Fibroblast of peridontal ligament (primary cell): ENCODE results near the gene MPP1.
"Not testable (repeated sequence)": the region's sequence is repeated elsewhere in the genome, so short reads cannot be mapped to it uniquely, and the experiment has no call there.

Source experiments
- DNase-seq: peaks from one replicate; pipeline ENCODE4 v3.0.0-alpha.2; 2010; ENCODE audit errors: extremely low read depth

Gene MPP1

DNA sequence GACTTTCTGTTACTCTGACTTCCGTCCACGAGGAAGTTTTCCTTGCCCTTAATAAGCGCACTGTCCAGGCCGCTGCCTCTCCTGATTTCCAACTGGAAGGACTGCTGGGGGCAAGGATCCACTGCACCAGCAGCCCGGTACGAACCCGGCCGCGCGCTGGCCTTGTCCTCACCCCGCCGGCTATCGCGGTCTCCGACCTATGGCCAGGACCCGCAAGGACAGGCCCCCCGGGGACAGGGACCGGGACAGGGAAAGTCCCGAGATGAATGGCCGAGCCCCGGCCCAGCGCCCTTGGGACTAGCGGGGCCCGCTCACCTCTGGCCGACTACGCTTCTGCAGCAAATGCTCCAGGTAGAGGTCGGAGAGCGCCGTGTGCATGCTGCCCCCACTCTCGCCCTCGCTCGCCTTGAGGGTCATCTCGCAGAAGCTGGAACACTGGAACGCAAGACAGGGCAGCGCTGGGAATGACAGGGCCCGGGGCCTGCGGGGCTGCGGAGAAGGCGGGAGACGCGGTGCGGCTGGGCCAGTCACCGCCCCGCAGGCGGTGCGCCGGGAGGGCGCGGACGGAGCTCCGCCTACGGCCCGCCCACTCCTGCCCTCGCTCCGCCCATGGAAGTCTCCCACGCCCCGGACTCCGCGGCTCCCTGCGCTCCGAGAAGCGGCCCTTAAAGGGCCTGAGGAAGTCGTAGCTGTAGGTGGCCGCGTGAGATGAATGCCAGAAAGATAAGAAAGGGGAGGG is at the start of gene MPP1:
TSS of gene MPP1 (minus strand) at position 529 of the 739 bp plus-strand sequence. CDS start at position 417, 112 bp downstream.
- DNase-seq, result peak; percentile 56

DNA sequence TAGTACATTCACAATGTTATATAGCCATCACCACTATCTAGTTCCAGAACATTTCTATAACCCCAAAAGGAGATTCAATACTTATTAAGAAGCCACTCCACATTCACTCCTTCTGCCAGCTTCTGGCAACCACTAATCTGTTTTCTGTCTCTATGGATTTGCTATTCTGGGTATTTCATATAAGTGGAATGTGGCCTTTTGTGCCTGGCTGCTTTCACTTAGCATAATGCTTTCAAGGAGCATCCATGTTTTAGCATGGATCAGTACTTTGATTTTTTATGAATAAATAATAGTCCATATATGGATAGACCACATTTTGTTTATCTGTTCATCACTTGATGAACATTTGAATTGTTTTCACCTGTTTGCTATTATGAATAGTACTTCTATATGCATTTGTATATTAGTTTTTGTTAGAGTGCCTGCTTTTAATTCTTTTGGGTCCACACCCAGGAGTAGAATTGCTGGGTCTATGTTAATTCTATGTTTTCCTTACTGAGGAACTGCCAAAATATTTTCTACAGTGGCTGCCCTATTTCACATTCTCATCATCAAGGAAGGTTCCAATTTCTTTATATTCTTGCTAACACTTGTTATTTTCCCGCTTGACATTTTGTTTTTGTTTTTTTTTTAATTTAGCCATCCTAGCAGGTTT is 45.8 kb upstream of the MPP1 start:
- DNase-seq, result peak; percentile 20

DNA sequence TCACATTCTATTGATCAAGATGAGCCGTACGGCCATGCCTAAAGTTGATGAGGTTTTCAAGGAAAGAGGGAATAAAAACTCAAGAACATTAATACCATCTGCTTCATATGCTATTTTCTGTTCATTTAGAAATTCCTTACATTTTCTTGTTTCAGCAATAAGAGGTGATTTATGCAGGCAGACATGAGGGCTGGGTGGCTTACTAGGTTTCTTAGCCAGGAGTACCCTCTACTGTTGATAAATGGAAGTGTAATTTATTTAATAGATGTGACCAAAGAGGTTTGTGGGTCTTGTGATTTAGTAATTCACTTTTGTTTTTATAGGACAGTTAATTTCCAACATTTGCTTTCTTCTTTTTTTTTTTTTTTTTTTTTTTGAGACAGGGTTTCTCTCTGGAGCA is 35.6 kb upstream of the MPP1 start:
- DNase-seq, result peak; percentile 70

DNA sequence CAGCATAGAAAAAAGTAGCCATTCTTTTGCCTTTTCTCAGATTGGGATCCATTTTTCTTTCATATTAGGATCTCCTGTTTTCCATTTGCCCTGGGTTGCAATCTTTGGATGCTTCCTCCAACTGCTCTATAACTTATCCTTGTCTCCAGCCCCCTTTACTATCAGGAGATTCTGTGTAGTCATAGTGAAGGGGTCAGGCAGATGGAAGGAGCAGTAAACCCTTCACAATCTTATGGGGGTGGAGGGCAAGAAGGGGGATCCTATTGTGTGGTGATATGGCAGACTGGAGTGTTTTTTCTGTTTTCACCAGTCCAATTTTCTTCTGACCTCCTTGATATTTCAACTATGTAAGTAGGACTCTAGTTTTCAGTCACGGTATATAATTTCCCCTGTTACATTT is 30.9 kb upstream of the MPP1 start:
- no peak for DNase-seq

DNA sequence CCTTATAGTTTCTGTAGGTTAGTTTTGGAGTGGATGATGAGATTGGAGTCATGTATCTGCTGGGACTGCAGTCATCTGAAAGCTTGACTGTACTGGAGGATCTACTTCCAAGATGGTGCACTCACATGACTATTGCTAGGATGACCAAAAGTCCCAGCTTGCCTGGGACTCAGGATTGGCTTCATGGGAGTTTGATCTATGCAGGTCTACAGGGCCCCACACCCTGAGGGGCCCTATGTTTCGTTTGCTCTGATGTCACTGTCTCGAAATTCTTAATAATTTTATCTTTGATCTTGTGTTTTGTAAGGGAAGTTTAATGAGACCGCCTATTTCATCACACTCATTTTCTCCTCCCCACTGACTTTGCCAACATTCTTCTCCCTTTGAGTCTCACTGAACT is 29.3 kb upstream of the MPP1 start, which contains the start of gene SMIM9:
TSS of gene SMIM9 (minus strand) at position 101 of the 400 bp plus-strand sequence. CDS start 3,806 bp downstream, outside the sequence.
- DNase-seq, result no peak

DNA sequence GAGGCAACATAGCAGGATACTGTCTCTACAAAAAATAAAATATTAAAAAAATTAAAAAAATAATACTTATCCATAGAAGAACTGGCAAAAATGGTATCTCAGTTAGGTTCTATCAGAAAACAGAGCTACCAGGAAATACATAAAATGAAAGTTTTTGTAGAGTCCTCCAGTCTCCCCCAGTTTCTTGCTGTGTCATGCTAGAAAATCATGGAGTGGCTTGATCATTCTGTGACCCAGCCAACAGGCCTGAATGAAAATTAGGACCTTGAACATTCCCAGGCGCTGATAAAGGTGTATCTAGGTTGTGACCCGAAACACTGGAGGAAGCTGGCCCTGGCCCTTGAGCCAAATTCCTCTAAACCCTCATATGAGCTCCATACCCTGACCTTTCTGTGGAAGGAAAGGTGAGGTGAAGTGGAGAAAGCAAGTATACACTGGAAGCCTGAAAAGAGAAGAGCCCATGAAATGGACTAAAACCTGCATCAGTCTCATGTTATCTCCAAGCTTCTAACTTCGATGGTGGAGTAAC is 28.5 kb upstream of the MPP1 start:
- DNase-seq, result no peak

DNA sequence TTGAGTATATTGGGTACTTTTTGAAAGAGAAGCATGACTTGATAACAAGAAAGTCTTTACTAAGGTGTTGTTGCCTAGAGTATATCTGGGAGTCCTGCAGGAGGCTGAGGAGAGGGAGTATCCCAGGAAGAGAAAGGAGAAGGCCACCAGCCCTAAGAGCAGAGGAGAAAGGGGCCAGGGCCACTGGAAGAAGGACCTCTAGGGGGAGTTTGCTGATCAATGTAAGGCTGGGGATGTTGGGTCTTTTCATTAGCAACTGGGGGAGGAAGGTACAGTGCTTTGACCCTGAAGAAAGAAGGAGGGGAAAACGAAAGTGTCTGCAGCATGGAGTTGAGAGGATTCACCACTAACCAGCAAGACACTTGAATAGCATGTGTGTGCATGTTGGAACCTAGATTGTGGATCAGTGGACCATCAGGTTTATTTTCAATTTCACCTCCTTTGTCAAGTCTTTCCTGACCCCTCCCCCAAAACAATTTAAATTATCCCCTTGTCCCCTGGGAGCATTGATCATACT is 24.7 kb upstream of the MPP1 start:
- no peak for DNase-seq

DNA sequence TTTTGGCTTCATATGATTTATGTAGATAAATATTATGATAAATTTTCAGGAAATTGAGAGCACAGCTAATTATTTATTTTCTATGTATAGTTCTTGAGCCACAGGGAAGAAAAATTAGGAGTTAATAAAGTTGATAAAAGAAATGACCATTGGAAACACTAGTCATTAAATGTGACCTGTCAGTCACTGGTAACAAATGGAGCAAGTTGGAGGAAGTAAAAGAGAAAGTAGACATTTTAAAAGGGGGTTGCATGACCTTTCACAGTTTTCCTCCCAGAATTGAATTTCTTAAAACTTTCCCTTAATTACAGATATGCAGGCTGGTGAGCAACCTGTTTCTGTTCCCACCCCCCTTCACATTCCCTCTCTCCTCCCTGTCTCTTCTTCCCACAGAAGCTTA is 23.8 kb upstream of the MPP1 start:
- no peak for DNase-seq

DNA sequence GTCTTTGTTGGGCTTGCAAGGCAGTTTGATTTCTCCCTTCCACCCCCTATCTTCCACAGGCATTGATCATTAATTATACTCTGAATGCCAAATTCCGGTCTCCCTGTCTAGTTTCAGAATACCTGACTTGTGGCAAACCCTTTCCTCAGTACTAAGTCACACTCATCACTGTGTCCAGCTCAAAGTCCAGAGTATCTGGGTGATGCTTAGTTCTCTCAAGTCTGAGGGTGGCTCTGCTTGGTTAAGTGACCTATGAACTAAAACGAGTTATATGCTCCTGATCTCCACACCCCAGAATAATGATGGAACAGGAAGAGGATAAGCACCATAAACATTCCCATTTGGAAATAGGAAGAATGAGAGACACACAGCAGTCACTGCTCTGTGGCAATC is 22.7 kb upstream of the MPP1 start:
- DNase-seq, result no peak

DNA sequence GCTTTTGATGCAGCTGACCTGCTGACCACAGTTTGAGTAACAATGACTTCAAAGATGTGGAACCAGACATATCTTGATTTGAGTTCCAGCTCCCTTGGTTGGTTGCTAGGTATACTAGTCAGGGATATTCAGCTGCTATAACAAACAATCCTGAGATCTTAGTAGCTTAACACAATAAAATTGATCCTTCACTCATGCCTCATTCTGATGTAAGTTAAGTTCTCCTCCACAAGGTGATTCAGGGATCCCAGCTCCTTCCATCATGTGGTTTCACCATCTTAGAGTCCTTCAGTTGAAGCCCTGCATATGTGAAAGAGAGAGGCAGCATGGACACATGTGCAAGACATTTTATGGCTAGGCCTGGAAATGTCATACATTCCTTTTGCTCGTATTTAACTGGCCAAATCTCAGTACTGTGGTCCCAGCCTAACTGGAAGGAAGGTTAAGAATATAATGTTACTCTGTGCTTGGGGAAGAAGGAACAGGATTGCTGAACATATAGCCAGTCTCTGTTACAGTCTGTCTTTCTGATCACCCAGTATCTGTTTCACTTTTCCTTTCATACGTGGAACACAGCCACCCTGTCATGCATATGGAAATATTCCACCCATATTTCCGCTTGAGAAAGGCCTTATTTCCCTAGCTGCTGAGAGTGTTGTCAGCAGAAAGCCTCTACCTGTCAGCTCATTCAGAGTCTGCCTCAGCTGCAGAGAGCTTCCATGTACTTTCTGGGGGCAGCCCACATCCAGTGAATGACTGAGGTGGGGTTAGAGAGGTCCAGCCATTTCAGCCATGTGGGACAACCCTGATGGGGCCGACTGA is 22.1 kb upstream of the MPP1 start:
- DNase-seq, result peak; percentile 5

DNA sequence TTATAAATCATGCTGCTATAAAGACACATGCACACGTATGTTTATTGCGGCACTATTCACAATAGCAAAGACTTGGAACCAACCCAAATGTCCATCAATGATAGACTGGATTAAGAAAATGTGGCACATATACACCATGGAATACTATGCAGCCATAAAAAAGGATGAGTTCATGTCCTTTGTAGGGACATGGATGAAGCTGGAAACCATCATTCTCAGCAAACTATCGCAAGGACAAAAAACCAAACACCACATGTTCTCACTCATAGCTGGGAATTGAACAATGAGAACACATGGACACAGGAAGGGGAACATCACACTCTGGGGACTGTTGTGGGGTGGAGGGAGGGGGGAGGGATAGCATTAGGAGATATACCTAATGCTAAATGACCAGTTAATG is 20.3 kb upstream of the MPP1 start:
- not testable (repeated sequence) for DNase-seq

DNA sequence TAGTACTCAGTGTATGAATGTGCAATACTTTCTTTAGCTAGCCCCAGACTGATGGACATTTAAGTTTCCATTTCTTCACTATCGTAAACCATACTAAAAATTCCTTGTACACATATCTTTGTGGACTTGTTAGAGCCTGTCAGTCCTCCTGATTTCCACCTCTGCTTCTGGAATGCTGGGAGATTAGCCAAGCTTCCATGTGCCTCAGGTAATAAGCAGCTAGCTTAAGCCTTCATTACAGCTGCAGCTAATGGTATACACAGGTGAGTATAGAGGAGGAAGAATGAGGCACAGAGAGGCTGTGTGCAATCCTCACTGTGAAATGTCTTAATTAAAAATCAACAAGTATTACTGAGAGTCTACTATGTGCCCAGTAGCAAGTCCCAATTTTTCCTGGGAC is 19.4 kb upstream of the MPP1 start:
- DNase-seq, result no peak

DNA sequence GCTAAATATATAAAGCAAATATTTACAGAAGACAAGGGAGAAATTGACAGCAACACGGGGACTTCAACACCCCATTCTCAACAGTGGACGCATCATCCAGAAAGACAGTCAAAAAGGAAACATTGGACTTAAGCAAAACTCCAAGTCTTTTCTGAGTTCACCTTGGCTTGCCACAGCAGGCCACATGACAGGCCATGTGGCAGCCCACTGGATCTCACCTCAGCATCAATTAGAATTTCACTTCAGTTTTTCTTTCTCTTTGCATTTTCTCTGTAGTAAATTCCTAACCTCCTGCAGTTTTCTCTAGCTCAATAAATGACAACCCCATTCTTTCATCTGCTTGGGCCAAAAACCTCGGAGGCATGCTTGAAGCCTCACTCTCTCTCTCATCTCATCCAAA is 16.7 kb upstream of the MPP1 start:
- DNase-seq, result no peak

DNA sequence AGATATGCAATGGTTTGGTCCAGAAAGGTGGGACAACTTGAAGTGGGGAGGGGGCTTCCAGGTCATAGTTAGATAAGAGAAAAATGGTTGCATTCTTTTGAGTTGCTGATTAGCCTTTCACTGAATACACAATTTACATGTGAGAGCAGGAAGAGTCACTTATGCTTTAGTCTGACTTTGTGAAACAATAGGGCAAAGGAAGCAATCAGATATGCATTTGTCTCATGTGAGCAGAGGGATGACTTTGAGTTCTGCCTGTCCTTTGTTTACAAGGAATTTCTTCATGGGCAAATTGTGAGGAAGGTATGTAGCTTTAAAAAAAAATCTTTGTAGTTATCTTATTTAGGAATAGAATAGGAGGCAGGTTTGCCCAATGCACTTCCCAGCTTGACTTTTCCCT is 16.2 kb upstream of the MPP1 start:
- DNase-seq, result no peak

DNA sequence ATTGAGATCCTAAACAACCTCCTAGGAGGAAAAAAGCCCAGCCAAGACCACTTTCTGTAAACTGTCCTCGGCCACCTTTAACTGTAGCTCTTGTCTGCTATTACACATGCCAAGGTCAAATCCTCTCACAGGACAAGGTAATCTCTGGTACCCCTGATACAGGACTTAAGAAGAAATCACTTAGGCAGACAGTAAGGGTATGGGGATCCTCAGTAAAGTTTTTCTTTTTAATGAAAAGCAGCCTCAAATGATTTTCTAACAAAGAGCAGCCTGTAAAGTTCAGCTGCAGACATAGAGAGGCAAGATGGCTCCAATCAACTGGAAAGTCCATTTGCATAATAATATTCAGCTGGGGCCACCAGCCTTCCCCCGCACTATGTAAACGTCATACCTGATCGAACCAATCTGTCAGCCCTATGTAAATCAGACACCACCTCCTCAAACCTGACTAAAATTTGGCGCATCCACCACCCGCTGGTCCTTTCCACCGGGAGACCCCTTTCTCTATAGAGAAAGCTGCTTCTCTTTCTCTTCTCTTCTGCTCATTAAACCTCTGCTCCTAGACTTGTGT is 14.6 kb upstream of the MPP1 start:
- DNase-seq, result no peak

DNA sequence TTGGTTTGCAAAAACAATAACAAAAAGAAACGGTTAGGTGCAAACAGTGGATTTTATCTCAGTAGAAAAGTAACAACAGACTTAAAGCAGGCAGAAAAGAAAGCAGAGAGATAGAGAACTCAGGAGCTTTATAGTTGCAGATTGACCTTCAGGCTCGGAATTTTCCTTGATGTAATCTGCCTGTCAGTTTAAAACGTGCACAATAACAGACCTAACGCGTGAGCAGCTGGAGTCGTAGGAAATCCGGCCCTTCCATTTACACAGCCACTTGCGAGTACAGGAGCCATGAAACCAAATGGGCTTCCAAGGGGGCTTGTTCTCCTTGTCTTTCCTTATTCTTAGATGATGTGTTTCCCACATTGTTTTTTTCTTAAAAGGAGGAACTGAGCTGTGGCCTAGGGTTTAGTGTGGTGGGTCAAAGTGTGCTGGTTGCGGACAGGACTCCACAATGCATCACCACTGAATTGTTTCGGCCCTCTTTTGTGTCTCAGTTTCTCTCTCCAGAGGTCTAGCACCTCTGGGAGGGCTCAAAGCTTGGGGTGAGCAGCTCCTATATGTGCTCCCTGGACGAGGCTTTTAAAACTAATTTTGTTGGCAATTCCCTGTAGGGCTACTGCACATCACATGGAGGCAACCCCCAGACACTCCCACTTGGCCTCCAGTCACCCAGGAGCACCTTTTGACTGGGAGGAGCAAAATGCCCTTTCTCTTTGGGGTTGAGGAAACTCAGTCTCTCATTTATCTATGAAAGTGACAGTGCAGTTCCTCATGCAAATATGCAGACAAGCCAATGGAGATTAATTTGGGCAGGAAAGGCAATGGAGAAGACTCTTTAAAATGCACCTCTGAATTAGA is 13.9 kb upstream of the MPP1 start:
- DNase-seq, result no peak

DNA sequence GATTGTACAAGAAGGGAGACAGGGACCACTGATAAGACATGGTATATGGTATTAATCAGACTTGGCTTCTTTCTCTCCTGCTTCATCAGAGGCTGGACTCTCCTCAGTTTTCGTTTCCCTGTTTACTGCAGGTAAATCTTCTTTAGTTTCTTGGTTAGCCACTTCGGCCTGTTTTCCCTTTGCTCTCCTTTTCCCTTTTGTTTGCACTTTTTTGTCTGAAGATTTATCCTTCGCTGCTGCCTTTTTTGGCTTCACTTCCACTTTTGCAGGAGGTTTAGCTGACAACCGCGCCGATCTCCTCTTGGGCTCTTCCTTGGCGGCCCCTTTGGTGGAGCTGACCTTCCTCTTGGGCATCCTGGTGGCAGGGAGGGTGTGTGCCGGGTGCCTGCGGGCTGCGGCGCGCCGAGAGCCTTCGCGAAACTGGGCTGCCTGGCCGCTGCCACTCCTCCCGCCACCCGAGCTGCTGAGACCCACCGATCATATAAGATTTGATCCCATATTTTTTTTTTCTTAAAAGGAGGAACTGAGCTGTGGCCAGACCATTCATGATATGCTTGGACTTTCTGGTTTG is 11.8 kb upstream of the MPP1 start:
- DNase-seq, result not testable (repeated sequence)

DNA sequence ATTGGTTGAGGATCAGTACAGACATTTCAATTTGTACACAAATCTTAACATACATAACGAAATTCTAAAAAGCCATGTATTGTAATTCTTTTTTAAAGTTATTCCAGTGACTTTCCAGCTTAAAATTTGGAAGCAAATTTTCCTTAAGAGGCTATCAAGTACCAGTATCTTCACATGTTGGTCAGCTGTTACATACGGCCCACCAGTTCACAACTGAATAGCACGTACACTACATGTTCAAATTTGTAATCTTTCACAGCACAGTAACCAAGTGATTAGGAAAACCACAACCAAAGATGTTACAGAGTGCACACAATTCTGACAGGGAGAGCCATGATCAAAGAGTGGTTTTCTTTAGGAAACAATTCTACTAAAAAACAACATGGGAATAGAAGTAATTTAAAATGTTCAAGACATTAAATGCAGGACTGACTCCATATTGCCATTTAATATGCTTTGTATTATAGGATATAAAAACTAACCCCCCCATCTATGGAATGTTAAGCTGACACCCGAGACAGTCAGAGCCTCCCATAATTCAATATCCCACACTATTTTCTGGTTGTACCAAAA is 11.1 kb upstream of the MPP1 start:
- DNase-seq, result not testable (repeated sequence)

DNA sequence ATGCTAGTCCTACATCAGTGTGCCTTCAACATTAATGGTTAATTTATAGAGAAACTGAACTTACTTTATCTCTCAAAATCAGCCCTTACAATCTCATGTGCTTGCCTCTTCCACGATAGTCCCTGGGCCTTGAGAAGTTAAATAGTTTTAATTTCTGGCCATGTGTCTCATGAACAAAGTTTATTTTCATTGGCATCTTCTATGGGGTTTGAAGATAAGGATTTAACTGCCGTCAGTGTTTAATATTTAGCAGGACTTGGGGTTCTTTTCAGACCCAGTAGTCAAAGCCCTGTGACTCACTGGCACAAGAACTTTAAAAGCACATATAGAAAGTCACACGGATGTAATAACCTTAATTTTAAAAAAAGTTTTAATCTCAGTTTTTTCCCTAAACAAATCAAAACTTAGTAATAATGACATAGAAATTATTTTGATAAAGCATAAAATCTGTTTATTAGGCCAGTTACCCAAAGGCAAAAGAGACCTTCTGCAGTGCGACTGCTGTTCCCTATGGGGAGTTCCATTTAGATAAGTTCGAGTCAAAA is 10.1 kb upstream of the MPP1 start:
- no peak for DNase-seq

DNA sequence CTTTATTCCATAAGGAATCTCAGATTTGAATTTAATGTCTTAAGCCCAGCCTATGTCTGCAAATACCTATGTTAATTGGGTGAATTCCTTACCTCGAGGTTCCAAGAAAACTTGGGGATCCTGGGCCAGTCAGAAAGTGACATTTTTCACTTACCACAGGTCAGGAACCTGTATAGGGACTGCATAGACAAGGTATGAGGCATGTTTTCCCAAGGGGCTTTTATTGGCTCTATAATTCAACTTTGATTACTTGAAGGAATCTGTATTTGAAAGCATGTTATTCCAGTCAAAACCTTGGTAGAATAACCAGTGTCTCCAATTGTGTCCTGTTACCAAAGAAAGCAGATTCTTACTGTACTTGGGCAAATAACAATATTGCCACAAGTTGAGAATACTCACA is 8.5 kb upstream of the MPP1 start:
- DNase-seq, result no peak
